Neural progenitor cell (in vitro differentiated cells): Measurements from ENCODE around the gene KLHL15.

ENCODE experiments used
- EZH2 ChIP-seq: fragments of 200-600 bp; sonication (generic); IDR thresholded peaks from 2 replicates; pipeline ENCODE4 v1.6.1; 2017; ENCODE audit warnings: antibody characterized with exemption, mild to moderate bottlenecking, moderate library complexity
- TF ChIP-seq, protein P1 (sequence below): fragments of 200-600 bp; sonication (generic); IDR thresholded peaks from 2 replicates; pipeline ENCODE4 v1.5.1; 2017; ENCODE audit warnings: antibody characterized with exemption, mild to moderate bottlenecking

DNA sequence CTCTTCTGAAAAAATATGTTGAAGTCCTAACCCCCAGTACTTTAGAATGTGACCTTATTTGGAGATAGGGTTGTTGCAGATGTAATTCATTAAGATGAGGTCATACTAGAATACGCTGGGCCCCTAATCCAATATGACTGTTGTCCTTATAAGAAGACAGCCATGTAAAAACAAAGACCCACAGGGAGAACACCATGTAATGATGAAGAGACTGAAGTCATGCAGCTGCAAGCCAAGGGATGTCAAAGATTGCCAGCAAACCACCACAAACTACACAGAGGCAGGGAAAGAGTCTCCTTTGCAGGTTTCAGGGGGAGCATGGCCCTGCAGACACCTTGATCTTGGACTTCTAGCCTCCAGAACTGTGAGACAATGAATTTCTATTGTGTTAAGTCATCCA lies 81.8 kb downstream of the KLHL15 start:
- TF ChIP-seq, protein P1, sequence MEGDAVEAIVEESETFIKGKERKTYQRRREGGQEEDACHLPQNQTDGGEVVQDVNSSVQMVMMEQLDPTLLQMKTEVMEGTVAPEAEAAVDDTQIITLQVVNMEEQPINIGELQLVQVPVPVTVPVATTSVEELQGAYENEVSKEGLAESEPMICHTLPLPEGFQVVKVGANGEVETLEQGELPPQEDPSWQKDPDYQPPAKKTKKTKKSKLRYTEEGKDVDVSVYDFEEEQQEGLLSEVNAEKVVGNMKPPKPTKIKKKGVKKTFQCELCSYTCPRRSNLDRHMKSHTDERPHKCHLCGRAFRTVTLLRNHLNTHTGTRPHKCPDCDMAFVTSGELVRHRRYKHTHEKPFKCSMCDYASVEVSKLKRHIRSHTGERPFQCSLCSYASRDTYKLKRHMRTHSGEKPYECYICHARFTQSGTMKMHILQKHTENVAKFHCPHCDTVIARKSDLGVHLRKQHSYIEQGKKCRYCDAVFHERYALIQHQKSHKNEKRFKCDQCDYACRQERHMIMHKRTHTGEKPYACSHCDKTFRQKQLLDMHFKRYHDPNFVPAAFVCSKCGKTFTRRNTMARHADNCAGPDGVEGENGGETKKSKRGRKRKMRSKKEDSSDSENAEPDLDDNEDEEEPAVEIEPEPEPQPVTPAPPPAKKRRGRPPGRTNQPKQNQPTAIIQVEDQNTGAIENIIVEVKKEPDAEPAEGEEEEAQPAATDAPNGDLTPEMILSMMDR: no peak
- no peak for TF ChIP-seq EZH2
